Right lobe of liver (tissue), 6 donors: ENCODE data around the gene DLG2. TPM values are rescaled to one million over a fixed set of nuclear protein-coding genes. Genes with fewer than 3 reads are reported as not detected.

ENCODE experiments used
- ATAC-seq, 4 donors: fragments of 200-7000 bp; cut with Tn5 transposase; one replicate each; pipeline ENCODE4 v1.9.1; 2020; ENCODE audit warnings: mild to moderate bottlenecking in 4 of 4, moderate library complexity in 4 of 4
- DNase-seq, 3 donors: peaks; one replicate each; pipeline ENCODE4 v3.0.0-alpha.2; 2020
- H3K27ac ChIP-seq, 3 donors: fragments of 200-600 bp; one replicate each; pipeline ENCODE4 v1.8.0; 2022
- H3K27me3 ChIP-seq, 2 donors: fragments of 200-600 bp; one replicate each; pipeline ENCODE4 v1.8.0; 2022
- H3K36me3 ChIP-seq, 4 donors: fragments of 200-600 bp; sonication (generic) in 1 of 4; one replicate each; pipeline versions ENCODE4 v1.5.1 to v1.8.0; 2017 to 2022; ENCODE audit warnings: control low read depth in 1 of 4
- H3K4me1 ChIP-seq, 4 donors: fragments of 200-600 bp; sonication (generic) in 1 of 4; one replicate each; pipeline versions ENCODE4 v1.5.1 to v1.8.0; 2017 to 2022; ENCODE audit warnings: control low read depth in 1 of 4
- H3K4me3 ChIP-seq, 3 donors: fragments of 200-600 bp; one replicate each; pipeline ENCODE4 v1.8.0; 2022
- H3K9me3 ChIP-seq, 4 donors: fragments of 200-600 bp; sonication (generic) in 1 of 4; one replicate each; pipeline versions ENCODE4 v1.5.1 to v1.8.0; 2017 to 2022; ENCODE audit warnings: control low read depth in 1 of 4
- CTCF ChIP-seq, 4 donors: fragments of 200-600 bp in 3 of 4; fragments of 450-650 bp in 1 of 4; IDR thresholded peaks; one replicate each; pipeline versions ENCODE4 v1.5.1 to v1.8.0; 2016 to 2022; ENCODE audit warnings: antibody characterized with exemption in 4 of 4, mild to moderate bottlenecking in 2 of 4
- POLR2A ChIP-seq: fragments of 450-650 bp; IDR thresholded peaks from one replicate; pipeline ENCODE4 v1.6.1; 2017; ENCODE audit warnings: antibody characterized with exemption, mild to moderate bottlenecking
- WGBS: methylation state at CpG from one replicate; pipeline ENCODE4 v1.1.6; 2018; ENCODE audit warnings: low coverage, low lambda C conversion rate; ENCODE audit not compliant: insufficient coverage; ENCODE audit errors: missing lambda C conversion rate; 5-methylcytosine and 5-hydroxymethylcytosine counted together
- intact Hi-C, 2 donors: fragments of 100-400 bp; cut with DNase I; formaldehyde crosslinking; loops; one replicate each; pipeline versions ENCODE4 v1.11.2 to v1.14.1; 2022
- total RNA-seq, 6 experiments: library from RNA; depleted of rRNA in 2 of 6; stranded (reverse); fragments of >200 nt in 2 of 6; fragmentation: NEBNext Ultra II Directional in 3 of 6; extraction: Animal tissue kit (Norgen Biotek cat#: 25700) in 3 of 6; gene quantifications; one replicate each; pipeline versions ENCODE4 v1.1.0 to v1.2.4, GENCODE V29; 2016 to 2023
- donor health status: DM: no; HTN: yes; CAD: no.
- donor health status: DM: no; HTN: no; CAD: no.
- donor health status: DM: no; HTN: no; CAD: no.
- donor health status: DM: no; HTN: yes; CAD: no.
- donor health status: DM: no; HTN: yes; CAD: no.

The DLG2 gene
- total RNA-seq, 6 experiments from 2014 or later = 1.2 to 6.4 (median 2.5) TPM

GRCh38 chr11:83865636-83866461 is 1761.3 kb downstream of the DLG2 start:
- no peaks in the 10 kb centered on the region for H3K9me3 ChIP-seq
- no peak overlapping the region for H3K4me3 ChIP-seq
- H3K27ac ChIP-seq = no peak overlapping the region
- DNase-seq = no peak
- intact Hi-C loops = no loop called here
- peak in 1 of 4 donors; percentile 45 for ATAC-seq
- H3K4me1 ChIP-seq = no peaks in the 10 kb centered on the region
- no peaks in the 10 kb centered on the region for H3K27me3 ChIP-seq
- WGBS = 57% methylated on average over 4 of the region's 4 CpGs
- no peaks in the 10 kb centered on the region for H3K36me3 ChIP-seq
- TF ChIP-seq POLR2A (no peak), CTCF (IDR thresholded peaks at IDR 0.05) (no peak)

- TF ChIP-seq CTCF (IDR thresholded peaks at IDR 0.05) = no peak
- TF ChIP-seq POLR2A = no peak
- 66% methylated on average over 4 of the region's 4 CpGs for WGBS
- no peak overlapping the region for H3K27ac ChIP-seq
- no peaks in the 10 kb centered on the region for H3K27me3 ChIP-seq
- H3K9me3 ChIP-seq = no peaks in the 10 kb centered on the region
- no peak for ATAC-seq
- no peaks in the 10 kb centered on the region for H3K4me1 ChIP-seq
- H3K36me3 ChIP-seq = no peaks in the 10 kb centered on the region
- no peak for DNase-seq
- intact Hi-C loops = no loop called here
- no peak overlapping the region for H3K4me3 ChIP-seq
Observed at GRCh38 chr11:83864412-83865057, 1762.6 kb downstream of the DLG2 start.

GRCh38 chr11:83863272-83863671 is 1763.9 kb downstream of the DLG2 start:
- intact Hi-C loops = no loop called here
- H3K4me3 ChIP-seq = no peak overlapping the region
- H3K4me1 ChIP-seq = no peaks in the 10 kb centered on the region
- 41% methylated on average over 2 of the region's 2 CpGs for WGBS
- DNase-seq (no peak), ATAC-seq (no peak)
- no peaks in the 10 kb centered on the region for H3K9me3 ChIP-seq
- no peak overlapping the region for H3K27ac ChIP-seq
- H3K27me3 ChIP-seq = no peaks in the 10 kb centered on the region
- TF ChIP-seq POLR2A = no peak
- no peak for TF ChIP-seq CTCF (IDR thresholded peaks at IDR 0.05)
- no peaks in the 10 kb centered on the region for H3K36me3 ChIP-seq

- no peak overlapping the region for H3K27ac ChIP-seq
- H3K27me3 ChIP-seq = no peaks in the 10 kb centered on the region
- WGBS = 25% methylated on average over 1 of the region's 1 CpG
- no peak for DNase-seq
- H3K4me1 ChIP-seq = no peaks in the 10 kb centered on the region
- H3K4me3 ChIP-seq = no peak overlapping the region
- no peaks in the 10 kb centered on the region for H3K36me3 ChIP-seq
- no peaks in the 10 kb centered on the region for H3K9me3 ChIP-seq
- intact Hi-C loops = no loop called here
- ATAC-seq = peak in 2 of 4 donors; percentile 21 to 31
- TF ChIP-seq CTCF (IDR thresholded peaks at IDR 0.05) (no peak), POLR2A (no peak)
Observed at GRCh38 chr11:83862691-83863090, 1764.5 kb downstream of the DLG2 start.
